Measurements from ENCODE around the gene MRAP2.

GRCh38 chr6:84046755-84047154 lies 13.2 kb downstream of the MRAP2 start:
- TF ChIP-seq CTCF (conservative IDR thresholded peaks at IDR 0.05 in 1 of 2, IDR thresholded peaks at IDR 0.05 in 1 of 2; ENCODE audit: low read depth in 1 of 2, low read length in 2 of 2): no peak
- no peak for TF ChIP-seq EZH2 (IDR thresholded peaks at IDR 0.05; ENCODE audit: low read length, missing control alignments)
